ENCODE results near the gene CLTRN. TPM values are rescaled to one million over a fixed set of nuclear protein-coding genes. Genes with fewer than 3 reads are reported as not detected.
"Not testable (repeated sequence)": the region's sequence is repeated elsewhere in the genome, so short reads cannot be mapped to it uniquely, and the experiment has no call there.

The CLTRN gene
- total RNA-seq, 2 donors from 2014 or later: 0.28 to 0.70 TPM

DNA sequence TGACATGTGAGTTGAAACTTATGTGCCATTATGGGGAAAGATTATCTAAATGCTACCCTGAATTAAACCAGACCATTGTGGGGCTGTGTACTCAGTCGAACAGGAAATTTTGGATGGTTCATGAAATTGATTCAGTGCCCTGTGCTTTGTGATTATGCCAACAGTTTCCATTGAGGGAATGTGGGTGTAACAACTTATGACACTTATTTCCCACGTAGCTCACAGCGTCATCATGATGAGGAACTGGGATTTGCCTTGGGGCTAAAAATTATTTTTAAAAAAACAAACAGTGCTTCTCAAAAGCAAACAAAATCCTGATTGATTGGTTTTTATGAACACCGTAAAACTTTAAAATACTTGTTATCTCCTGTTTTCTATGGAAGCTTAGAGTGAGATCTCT is 8.3 kb upstream of the CLTRN start:
- peaks cover 0 to 23% of the 10 kb centered on the region in 2 donors for H3K4me1 ChIP-seq
- TF ChIP-seq CTCF (IDR thresholded peaks at IDR 0.05): no peak
- H3K27me3 ChIP-seq: no peaks in the 10 kb centered on the region
- no peak overlapping the region for H3K4me3 ChIP-seq
- no peak overlapping the region for H3K27ac ChIP-seq
- no peaks in the 10 kb centered on the region for H3K36me3 ChIP-seq
- DNase-seq (ENCODE audit: low spot score): no peak
- H3K9me3 ChIP-seq: no peaks in the 10 kb centered on the region

DNA sequence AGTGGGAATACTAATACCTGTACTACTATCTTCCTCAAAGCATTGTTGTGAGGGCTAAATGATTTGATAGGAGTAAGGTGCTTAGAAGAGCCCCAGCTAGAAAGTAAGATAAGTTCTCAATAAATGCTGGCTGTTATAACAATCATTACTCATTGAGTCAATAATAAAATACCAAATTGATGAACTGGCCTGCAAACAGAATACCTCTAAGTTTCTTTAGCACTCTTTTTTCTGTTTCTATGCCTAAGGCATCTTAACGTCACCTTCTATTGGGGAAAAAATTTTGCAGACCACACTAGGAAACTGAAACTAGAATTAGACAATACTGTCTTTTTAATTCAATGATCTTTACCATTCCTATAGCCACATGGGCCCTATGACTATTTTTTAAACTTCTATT is 1.2 kb downstream of the CLTRN start:
- H3K9me3 ChIP-seq: no peaks in the 10 kb centered on the region
- no peaks in the 10 kb centered on the region for H3K27me3 ChIP-seq
- H3K4me1 ChIP-seq: no peaks in the 10 kb centered on the region
- no peak overlapping the region for H3K27ac ChIP-seq
- H3K36me3 ChIP-seq: no peaks in the 10 kb centered on the region
- no peak overlapping the region for H3K4me3 ChIP-seq
- no peak for TF ChIP-seq CTCF (IDR thresholded peaks at IDR 0.05)
- no peak for DNase-seq (ENCODE audit: low spot score)

- not testable (repeated sequence) for H3K4me3 ChIP-seq; H3K36me3 ChIP-seq; DNase-seq (ENCODE audit: low spot score); H3K4me1 ChIP-seq; H3K9me3 ChIP-seq; H3K27me3 ChIP-seq; H3K27ac ChIP-seq
Observed at GRCh38 chrX:15654804-15655203, 9.8 kb downstream of the CLTRN start.

- no peak for TF ChIP-seq CTCF (IDR thresholded peaks at IDR 0.05)
- no peaks in the 10 kb centered on the region for H3K9me3 ChIP-seq
- no peaks in the 10 kb centered on the region for H3K36me3 ChIP-seq
- H3K4me1 ChIP-seq: no peaks in the 10 kb centered on the region
- no peak overlapping the region for H3K27ac ChIP-seq
- H3K27me3 ChIP-seq: no peaks in the 10 kb centered on the region
- DNase-seq (ENCODE audit: low spot score): no peak
- H3K4me3 ChIP-seq: no peak overlapping the region
Observed at GRCh38 chrX:15653961-15654360, 10.6 kb downstream of the CLTRN start.

- H3K27ac ChIP-seq; H3K27me3 ChIP-seq; H3K36me3 ChIP-seq; H3K4me3 ChIP-seq; DNase-seq (ENCODE audit: low spot score); H3K4me1 ChIP-seq; H3K9me3 ChIP-seq: not testable (repeated sequence)
Observed at GRCh38 chrX:15647510-15647909, 17.1 kb downstream of the CLTRN start.

- Histone ChIP-seq H3K4me1 (no peaks in the 10 kb centered on the region), H3K27me3 (no peaks in the 10 kb centered on the region), H3K27ac (no peak overlapping the region), H3K4me3 (no peak overlapping the region), H3K9me3 (no peaks in the 10 kb centered on the region), H3K36me3 (no peaks in the 10 kb centered on the region)
- no peak for DNase-seq (ENCODE audit: low spot score)
- no peak for TF ChIP-seq CTCF (IDR thresholded peaks at IDR 0.05)
Observed at GRCh38 chrX:15646543-15646942, 18.1 kb downstream of the CLTRN start.

DNA sequence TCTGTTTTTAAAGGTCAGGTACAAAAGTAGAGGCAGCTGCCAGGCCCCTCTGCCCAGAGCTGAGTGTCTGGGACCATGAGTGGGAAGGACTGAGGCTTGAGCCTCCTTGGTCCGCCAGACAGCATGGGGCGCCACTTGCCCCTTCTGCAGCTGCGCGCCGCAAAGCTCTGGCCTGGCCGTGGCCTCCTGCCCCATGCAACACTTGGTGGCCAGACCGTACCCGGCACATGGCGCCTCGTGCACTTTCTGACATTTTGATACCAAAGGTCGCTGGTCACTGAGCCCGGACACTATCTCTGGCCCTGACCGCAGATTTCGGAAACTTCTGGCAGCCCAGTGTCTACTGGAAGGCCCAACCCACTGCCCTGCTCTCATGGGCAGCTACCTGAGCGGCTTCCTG is 18.6 kb downstream of the CLTRN start:
- no peak for DNase-seq (ENCODE audit: low spot score)
- Histone ChIP-seq H3K27me3 (no peaks in the 10 kb centered on the region), H3K4me1 (no peaks in the 10 kb centered on the region), H3K27ac (no peak overlapping the region), H3K4me3 (no peak overlapping the region), H3K9me3 (no peaks in the 10 kb centered on the region), H3K36me3 (no peaks in the 10 kb centered on the region)
- no peak for TF ChIP-seq CTCF (IDR thresholded peaks at IDR 0.05)
